Gastroesophageal sphincter (tissue), 4 donors: Measurements from ENCODE around the gene AKAP6. TPM values are rescaled to one million over a fixed set of nuclear protein-coding genes. Genes with fewer than 3 reads are reported as not detected.
"Not testable (repeated sequence)": the region's sequence is repeated elsewhere in the genome, so short reads cannot be mapped to it uniquely, and the experiment has no call there.

Experiments
- ATAC-seq: fragments of 150-250 bp; one replicate; pipeline ENCODE4 v1.9.1; 2016; ENCODE audit warnings: mild to moderate bottlenecking, moderate library complexity
- H3K27ac ChIP-seq, 4 donors: fragments of 200-600 bp; sonication (generic) in 3 of 4; 1 replicate in 3 of 4; 2 replicates in 1 of 4; pipeline ENCODE4 v1.5.1; 2016 to 2019
- H3K27me3 ChIP-seq: fragments of 200-600 bp; sonication (generic); one replicate; pipeline ENCODE4 v1.5.1; 2019
- H3K36me3 ChIP-seq, 2 donors: fragments of 200-600 bp; sonication (generic); one replicate each; pipeline ENCODE4 v1.5.1; 2019; ENCODE audit warnings: control low read depth in 1 of 2
- H3K4me1 ChIP-seq, 3 donors: fragments of 200-600 bp; sonication (generic); 1 replicate in 2 of 3; 2 replicates in 1 of 3; pipeline ENCODE4 v1.5.1; 2016 to 2019; ENCODE audit warnings: control low read depth in 2 of 3
- H3K4me3 ChIP-seq, 2 donors: fragments of 200-600 bp; sonication (generic); one replicate each; pipeline ENCODE4 v1.5.1; 2019; ENCODE audit warnings: mild to moderate bottlenecking in 1 of 2, moderate library complexity in 1 of 2
- H3K9me3 ChIP-seq, 3 donors: fragments of 200-600 bp; sonication (generic); one replicate each; pipeline ENCODE4 v1.5.1; 2017 to 2019; ENCODE audit warnings: control low read depth in 2 of 3
- EP300 ChIP-seq: sonication (generic); formaldehyde crosslinking; IDR thresholded peaks from one replicate; pipeline ENCODE4 v1.6.1; 2017; ENCODE audit warnings: antibody characterized with exemption, mild to moderate bottlenecking
- POLR2A ChIP-seq, 2 donors: fragments of 450-650 bp; IDR thresholded peaks; one replicate each; pipeline ENCODE4 v1.6.1; 2017; ENCODE audit warnings: antibody characterized with exemption in 2 of 2, mild to moderate bottlenecking in 2 of 2, moderate library complexity in 1 of 2
- POLR2AphosphoS5 ChIP-seq: sonication (generic); formaldehyde crosslinking; IDR thresholded peaks from one replicate; pipeline ENCODE4 v1.6.1; 2017; ENCODE audit warnings: antibody characterized with exemption
- WGBS, 2 donors: methylation state at CpG; one replicate each; pipeline ENCODE4 v1.1.5; 2018; ENCODE audit warnings: low coverage in 1 of 2; 5-methylcytosine and 5-hydroxymethylcytosine counted together
- total RNA-seq, 4 donors: library from RNA; depleted of rRNA; stranded (reverse); fragments of >200 nt; gene quantifications; one replicate each; pipeline ENCODE4 v1.1.0, GENCODE V29; 2016
- TF ChIP-seq, protein P1 (sequence below), 4 experiments: fragments of 200-600 bp in 2 of 4; fragments of 450-650 bp in 2 of 4; sonication (generic) in 1 of 4; IDR thresholded peaks; one replicate each; pipeline ENCODE4 v1.5.1; 2017 to 2019; ENCODE audit warnings: antibody characterized with exemption in 4 of 4, mild to moderate bottlenecking in 2 of 4, moderate library complexity in 2 of 4

AKAP6 gene
- total RNA-seq, 4 donors from 2014 or later = 33.1 to 65.4 (median 45.0) TPM

DNA sequence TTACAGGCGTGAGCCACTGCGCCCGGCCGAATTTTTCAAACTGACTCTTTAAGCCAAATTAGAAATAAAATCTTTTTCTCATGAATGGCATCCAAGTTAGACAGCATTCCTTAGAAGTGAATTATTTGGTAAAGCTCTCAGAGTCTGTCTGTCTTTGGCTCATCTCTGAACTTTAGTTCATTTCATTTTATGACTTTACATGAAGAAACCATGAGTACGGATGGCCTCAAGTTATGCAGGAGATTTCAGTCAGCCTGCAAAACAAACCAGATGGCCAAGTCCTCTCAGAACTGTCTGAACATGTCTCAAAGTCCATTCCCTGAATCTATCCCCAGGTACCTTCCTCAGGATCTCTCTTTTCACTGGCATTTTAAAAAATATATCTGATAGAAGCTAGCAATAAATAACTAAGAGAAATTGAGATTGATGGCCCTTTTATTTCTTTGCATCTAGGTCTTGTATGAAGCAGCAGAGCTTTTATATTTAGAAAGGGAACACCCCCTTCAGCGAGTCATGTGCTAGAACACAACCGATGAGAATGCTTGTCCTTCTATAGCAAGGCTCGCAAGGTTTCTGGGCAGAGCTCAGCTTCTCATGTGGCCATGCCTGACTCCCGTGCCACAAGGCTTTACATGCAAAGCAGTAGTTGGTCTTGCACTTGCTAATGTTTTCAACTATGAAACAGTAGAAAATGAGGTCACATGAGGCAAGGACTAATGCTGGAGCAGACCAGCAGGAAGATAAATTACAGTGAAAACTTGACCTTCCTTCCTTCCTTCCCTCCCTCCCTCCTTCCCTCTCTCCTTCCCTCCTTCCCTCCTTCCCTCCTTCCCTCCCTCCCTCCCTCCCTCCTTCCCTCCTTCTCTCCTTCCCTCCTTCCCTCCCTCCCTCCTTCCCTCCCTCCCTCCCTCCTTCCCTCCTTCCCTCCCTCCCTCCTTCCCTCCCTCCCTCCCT lies 125.0 kb downstream of the AKAP6 start:
- Histone ChIP-seq H3K27me3 (no peaks in the 10 kb centered on the region), H3K4me3 (no peak overlapping the region), H3K27ac (peak overlapping the region in 2 of 4 donors; percentile 34), H3K4me1 (peaks cover 0 to 49% (median 12%) of the 10 kb centered on the region in 3 donors), H3K36me3 (no peaks in the 10 kb centered on the region), H3K9me3 (no peaks in the 10 kb centered on the region)
- WGBS, 2 donors = 53 to 70% methylated on average over 3 to 5 of the region's 9 CpGs
- TF ChIP-seq POLR2A (IDR thresholded peaks at IDR 0.05) (no peak), POLR2AphosphoS5 (no peak), EP300 (no peak)
- TF ChIP-seq, protein P1, sequence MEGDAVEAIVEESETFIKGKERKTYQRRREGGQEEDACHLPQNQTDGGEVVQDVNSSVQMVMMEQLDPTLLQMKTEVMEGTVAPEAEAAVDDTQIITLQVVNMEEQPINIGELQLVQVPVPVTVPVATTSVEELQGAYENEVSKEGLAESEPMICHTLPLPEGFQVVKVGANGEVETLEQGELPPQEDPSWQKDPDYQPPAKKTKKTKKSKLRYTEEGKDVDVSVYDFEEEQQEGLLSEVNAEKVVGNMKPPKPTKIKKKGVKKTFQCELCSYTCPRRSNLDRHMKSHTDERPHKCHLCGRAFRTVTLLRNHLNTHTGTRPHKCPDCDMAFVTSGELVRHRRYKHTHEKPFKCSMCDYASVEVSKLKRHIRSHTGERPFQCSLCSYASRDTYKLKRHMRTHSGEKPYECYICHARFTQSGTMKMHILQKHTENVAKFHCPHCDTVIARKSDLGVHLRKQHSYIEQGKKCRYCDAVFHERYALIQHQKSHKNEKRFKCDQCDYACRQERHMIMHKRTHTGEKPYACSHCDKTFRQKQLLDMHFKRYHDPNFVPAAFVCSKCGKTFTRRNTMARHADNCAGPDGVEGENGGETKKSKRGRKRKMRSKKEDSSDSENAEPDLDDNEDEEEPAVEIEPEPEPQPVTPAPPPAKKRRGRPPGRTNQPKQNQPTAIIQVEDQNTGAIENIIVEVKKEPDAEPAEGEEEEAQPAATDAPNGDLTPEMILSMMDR (IDR thresholded peaks at IDR 0.05) = no peak
- ATAC-seq = no peak

DNA sequence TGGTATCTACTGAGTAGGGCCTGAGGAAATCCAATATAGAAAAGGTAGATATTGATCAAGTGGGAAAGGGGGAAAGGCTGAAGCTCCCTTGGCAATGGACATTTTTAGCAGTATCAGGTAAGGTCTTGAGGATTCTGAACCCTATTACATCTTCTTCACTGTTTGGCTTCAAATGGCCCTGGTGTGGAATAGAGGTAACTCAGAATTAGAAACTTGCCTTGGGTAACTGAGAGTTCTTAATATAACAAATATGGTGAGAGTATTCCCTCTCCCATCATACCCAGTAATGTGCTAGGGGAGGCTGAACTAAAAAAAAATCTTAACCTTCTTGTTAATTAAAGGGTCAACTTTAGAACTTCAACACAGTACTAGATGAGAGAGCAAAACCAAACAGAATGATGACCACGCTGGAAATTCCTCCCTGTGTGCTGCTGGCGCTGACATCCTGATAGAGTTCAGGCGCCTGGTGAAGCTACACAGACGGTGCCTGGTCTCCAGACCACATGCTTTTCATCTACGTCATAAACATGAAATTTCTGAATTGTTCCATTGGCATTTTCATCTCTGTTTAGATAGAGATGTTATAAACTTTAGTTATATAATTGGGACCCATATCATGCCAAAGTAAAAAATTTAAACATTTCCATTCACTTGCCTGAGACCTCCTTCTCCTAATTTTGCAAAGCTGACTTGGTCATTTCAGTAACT lies 128.3 kb downstream of the AKAP6 start:
- Histone ChIP-seq H3K27me3 (no peaks in the 10 kb centered on the region), H3K4me3 (no peak overlapping the region), H3K27ac (peak overlapping the region; percentile 68 to 83 (median 78)), H3K36me3 (no peaks in the 10 kb centered on the region), H3K4me1 (peaks cover 0 to 25% (median 11%) of the 10 kb centered on the region in 3 donors), H3K9me3 (no peaks in the 10 kb centered on the region)
- 32 to 38% methylated on average over 4 to 5 of the region's 5 CpGs for WGBS, 2 donors
- TF ChIP-seq POLR2A (IDR thresholded peaks at IDR 0.05) = no peak
- TF ChIP-seq POLR2AphosphoS5 = peak; percentile 89
- TF ChIP-seq, protein P1 (IDR thresholded peaks at IDR 0.05) = no peak
- peak; percentile 38 for TF ChIP-seq EP300
- ATAC-seq = peak; percentile 92

DNA sequence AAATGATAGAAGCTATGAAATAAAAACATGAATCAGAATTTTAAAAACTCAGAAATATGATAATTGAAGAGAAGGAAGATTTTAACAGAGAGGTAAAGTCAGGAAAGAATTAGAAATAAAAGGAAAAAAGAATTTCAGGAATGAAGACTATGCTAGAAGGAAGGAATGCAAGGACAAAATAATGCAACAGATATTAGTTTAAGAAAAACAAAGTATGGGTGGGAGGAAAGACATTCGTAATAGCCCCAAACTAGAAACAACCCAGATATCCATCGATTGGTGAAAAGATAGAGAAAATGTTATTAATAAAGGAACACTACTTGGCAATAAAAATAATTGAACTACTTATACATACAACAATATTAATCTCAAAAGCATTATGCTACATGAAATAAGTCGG lies 129.6 kb downstream of the AKAP6 start:
- Histone ChIP-seq H3K27ac (peak overlapping the region in 1 of 4 donors; percentile 76), H3K27me3 (no peaks in the 10 kb centered on the region), H3K9me3 (no peaks in the 10 kb centered on the region), H3K36me3 (no peaks in the 10 kb centered on the region), H3K4me3 (no peak overlapping the region), H3K4me1 (peaks cover 0 to 23% (median 7%) of the 10 kb centered on the region in 3 donors)
- TF ChIP-seq POLR2AphosphoS5 (no peak), EP300 (no peak), POLR2A (IDR thresholded peaks at IDR 0.05) (no peak)
- TF ChIP-seq, protein P1 (IDR thresholded peaks at IDR 0.05) = no peak
- WGBS, 2 donors = 70 to 85% methylated on average over 2 to 3 of the region's 3 CpGs
- no peak for ATAC-seq

DNA sequence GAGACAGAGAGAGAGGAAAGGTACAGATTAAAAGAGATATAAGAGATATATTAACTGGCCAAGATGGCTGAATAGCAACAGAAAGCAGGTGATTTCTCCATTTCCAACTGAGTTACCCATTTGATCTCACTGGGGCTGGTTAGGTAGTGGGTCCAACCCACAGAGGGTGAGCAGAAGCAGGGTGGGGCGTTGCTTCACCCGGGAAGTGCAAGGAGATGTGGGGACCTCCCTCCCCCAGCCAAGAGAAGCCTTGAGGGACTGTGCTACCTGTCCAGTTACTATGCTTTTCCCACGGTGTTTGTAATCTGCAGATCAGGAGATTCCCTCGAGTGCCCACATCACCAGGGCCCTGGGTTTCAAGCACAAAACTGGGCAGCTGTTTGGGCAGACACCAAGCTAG lies 131.2 kb downstream of the AKAP6 start:
- H3K36me3 ChIP-seq = no peaks in the 10 kb centered on the region
- no peak overlapping the region for H3K4me3 ChIP-seq
- H3K9me3 ChIP-seq = no peaks in the 10 kb centered on the region
- no peak for ATAC-seq
- peaks cover 0 to 17% (median 7%) of the 10 kb centered on the region in 3 donors for H3K4me1 ChIP-seq
- TF ChIP-seq POLR2AphosphoS5 (no peak), EP300 (no peak), POLR2A (IDR thresholded peaks at IDR 0.05) (no peak)
- TF ChIP-seq, protein P1 (IDR thresholded peaks at IDR 0.05) = no peak
- H3K27ac ChIP-seq = peak overlapping the region in 3 of 4 donors; percentile 21 to 32 (median 24)
- WGBS, 2 donors = 94% methylated on average over 2 of the region's 4 CpGs; no CpG with 5 or more reads in 1 of the 2 donors
- H3K27me3 ChIP-seq = no peaks in the 10 kb centered on the region

DNA sequence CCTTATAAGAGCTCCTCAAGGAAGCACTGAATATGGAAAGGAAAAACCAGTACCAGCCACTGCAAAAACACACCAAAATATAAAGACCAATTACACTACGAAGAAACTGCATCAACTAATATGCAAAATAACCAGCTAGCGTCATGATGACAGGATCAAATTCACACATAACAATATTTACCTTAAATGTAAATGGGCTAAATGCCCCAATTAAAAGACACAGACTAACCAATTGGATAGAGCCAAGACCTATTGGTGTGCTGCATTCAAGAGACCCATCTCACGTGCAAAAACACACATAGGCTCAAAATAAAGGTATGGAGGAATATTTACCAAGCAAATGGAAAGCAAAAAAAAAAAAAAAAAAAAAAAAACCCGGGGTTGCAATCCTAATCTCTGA lies 133.5 kb downstream of the AKAP6 start:
- H3K4me3 ChIP-seq, H3K27me3 ChIP-seq, H3K36me3 ChIP-seq, H3K9me3 ChIP-seq, H3K27ac ChIP-seq, ATAC-seq: not testable (repeated sequence)
- H3K4me1 ChIP-seq = peaks cover 0 to 12% (median 3%) of the 10 kb centered on the region in 3 donors
- WGBS, 2 donors = 97% methylated on average over 3 of the region's 4 CpGs; no CpG with 5 or more reads in 1 of the 2 donors
